ENCODE data around the gene GLB1L.

GRCh38 chr2:219198974-219199373 is 46.3 kb downstream of the GLB1L start:
- TF ChIP-seq ZBTB33 (IDR thresholded peaks at IDR 0.05) (no peak), CTCF (IDR thresholded peaks at IDR 0.05; ENCODE audit: low read depth, low read length, missing input control) (no peak), MAX (IDR thresholded peaks at IDR 0.05) (no peak), HNF4G (IDR thresholded peaks at IDR 0.05) (no peak), FOXA1 (IDR thresholded peaks at IDR 0.05) (no peak), GABPA (IDR thresholded peaks at IDR 0.05 in 1 of 2, conservative IDR thresholded peaks at IDR 0.05 in 1 of 2) (no peak), TAF1 (conservative IDR thresholded peaks at IDR 0.05) (no peak), RAD21 (IDR thresholded peaks at IDR 0.05) (no peak), YY1 (IDR thresholded peaks at IDR 0.05) (no peak), EGR1 (IDR thresholded peaks at IDR 0.05; ENCODE audit: low read depth in 2 of 2) (no peak), RXRA (IDR thresholded peaks at IDR 0.05) (no peak), ATF3 (IDR thresholded peaks at IDR 0.05) (no peak), SP1 (IDR thresholded peaks at IDR 0.05) (no peak), HNF4A (conservative IDR thresholded peaks at IDR 0.05) (no peak)
